22Rv1 (cell line): ENCODE measurements around the gene PRPF40A.
"Not testable (repeated sequence)": the region's sequence is repeated elsewhere in the genome, so short reads cannot be mapped to it uniquely, and the experiment has no call there.

Source experiments
- H3K27ac ChIP-seq: fragments of 450-650 bp; 2 replicates; pipeline ENCODE4 v1.5.1; 2017
- CTCF ChIP-seq: fragments of 450-650 bp; IDR thresholded peaks from 2 replicates; pipeline ENCODE4 v1.5.1; 2017; ENCODE audit warnings: mild to moderate bottlenecking
- ZFX ChIP-seq: fragments of 450-650 bp; IDR thresholded peaks from 2 replicates; pipeline ENCODE4 v1.6.1; 2017; ENCODE audit warnings: antibody characterized with exemption, borderline replicate concordance

The PRPF40A gene

GRCh38 chr2:152717228-152718075, at the start of gene PRPF40A:
TSS of gene PRPF40A (minus strand) at chr2:152717461. CDS start at chr2:152717439, 22 bp downstream.
- peak within 1 kb of the TSS; percentile 86 for H3K27ac ChIP-seq
- TF ChIP-seq ZFX (no peak), CTCF (no peak)

- TF ChIP-seq CTCF: no peak
- no peak for TF ChIP-seq ZFX
Measured at GRCh38 chr2:152766928-152767327, 49.7 kb upstream of the PRPF40A start.

GRCh38 chr2:152763651-152764050, 46.4 kb upstream of the PRPF40A start:
- no peak overlapping the region for H3K27ac ChIP-seq
- TF ChIP-seq CTCF (no peak), ZFX (no peak)

More at GRCh38 chr2:152766928-152767327, 49.7 kb upstream of the PRPF40A start:
- H3K27ac ChIP-seq: no peak overlapping the region

GRCh38 chr2:152763208-152763607, 45.9 kb upstream of the PRPF40A start:
- not testable (repeated sequence) for H3K27ac ChIP-seq

GRCh38 chr2:152762202-152762601, 44.9 kb upstream of the PRPF40A start:
- H3K27ac ChIP-seq: no peak overlapping the region
- TF ChIP-seq ZFX (no peak), CTCF (no peak)

GRCh38 chr2:152761214-152761613, 44.0 kb upstream of the PRPF40A start:
- H3K27ac ChIP-seq: no peak overlapping the region
- TF ChIP-seq CTCF: no peak
- no peak for TF ChIP-seq ZFX

GRCh38 chr2:152759290-152760072, 42.2 kb upstream of the PRPF40A start:
- no peak for TF ChIP-seq CTCF
- no peak for TF ChIP-seq ZFX
- H3K27ac ChIP-seq: no peak overlapping the region
